GM23338 (cell line): ENCODE results near the gene FGF8. TPM values are rescaled to one million over a fixed set of nuclear protein-coding genes. Genes with fewer than 3 reads are reported as not detected.

ENCODE experiments used
- ATAC-seq: fragments of 200-7000 bp; cut with Tn5 transposase; 3 replicates; pipeline ENCODE4 v1.9.1; 2020
- DNase-seq: peaks from one replicate; pipeline ENCODE4 v3.0.0-alpha.2; 2015; ENCODE audit warnings: low spot score
- H2AFZ ChIP-seq: fragments of 200-600 bp; sonication (generic); 2 replicates; pipeline ENCODE4 v1.8.0; 2016; ENCODE audit warnings: antibody characterized with exemption, mild to moderate bottlenecking, moderate library complexity
- H3F3A ChIP-seq: fragments of 200-600 bp; sonication (generic); replicated peaks from 2 replicates; pipeline ENCODE4 v1.8.0; 2017; ENCODE audit warnings: antibody characterized with exemption, mixed run types, low read depth
- H3K27ac ChIP-seq: fragments of 200-600 bp; sonication (generic); 2 replicates; pipeline ENCODE4 v1.6.1; 2016; ENCODE audit warnings: low read depth
- H3K27me3 ChIP-seq: fragments of 200-600 bp; sonication (generic); 2 replicates; pipeline ENCODE4 v1.8.0; 2016; ENCODE audit warnings: mild to moderate bottlenecking, mixed run types, moderate library complexity; ENCODE audit not compliant: insufficient read depth
- H3K36me3 ChIP-seq: fragments of 200-600 bp; sonication (generic); 2 replicates; pipeline ENCODE4 v1.8.0; 2016; ENCODE audit warnings: mild to moderate bottlenecking; ENCODE audit not compliant: insufficient read depth
- H3K4me1 ChIP-seq: fragments of 200-600 bp; sonication (generic); 2 replicates; pipeline ENCODE4 v1.8.0; 2016; ENCODE audit warnings: mild to moderate bottlenecking, moderate library complexity; ENCODE audit not compliant: insufficient read depth
- H3K4me2 ChIP-seq: fragments of 200-600 bp; sonication (generic); 2 replicates; pipeline ENCODE4 v1.7.1; 2017; ENCODE audit warnings: mixed run types
- H3K4me3 ChIP-seq: fragments of 200-600 bp; sonication (generic); 2 replicates; pipeline ENCODE4 v1.6.1; 2016; ENCODE audit warnings: mixed run types
- H3K79me2 ChIP-seq: fragments of 200-600 bp; sonication (generic); replicated peaks from 2 replicates; pipeline ENCODE4 v1.8.0; 2017; ENCODE audit warnings: mild to moderate bottlenecking; ENCODE audit not compliant: insufficient read depth
- H3K9me2 ChIP-seq: fragments of 200-600 bp; sonication (generic); 2 replicates; pipeline ENCODE4 v1.8.0; 2017; ENCODE audit not compliant: insufficient read depth
- H4K20me1 ChIP-seq: fragments of 200-600 bp; sonication (generic); replicated peaks from 2 replicates; pipeline ENCODE4 v1.8.0; 2017; ENCODE audit warnings: mild to moderate bottlenecking; ENCODE audit not compliant: insufficient read depth
- H3K27ac Mint-ChIP-seq: 2 replicates; pipeline ENCODE4 v1.8.0; 2020; ENCODE audit warnings: inconsistent platforms, mild to moderate bottlenecking, moderate library complexity, mixed read lengths
- H3K27me3 Mint-ChIP-seq: 3 replicates; pipeline ENCODE4 v1.8.0; 2022; ENCODE audit warnings: low read depth, mild to moderate bottlenecking, moderate library complexity, mixed read lengths, inconsistent platforms; ENCODE audit not compliant: insufficient read depth, poor library complexity
- H3K36me3 Mint-ChIP-seq: 3 replicates; pipeline ENCODE4 v1.8.0; 2021; ENCODE audit warnings: low read depth, mild to moderate bottlenecking, inconsistent platforms, moderate library complexity, mixed read lengths
- H3K4me1 Mint-ChIP-seq: 3 replicates; pipeline ENCODE4 v1.8.0; 2020; ENCODE audit warnings: mild to moderate bottlenecking, inconsistent platforms, mixed read lengths
- H3K4me3 Mint-ChIP-seq: 3 replicates; pipeline ENCODE4 v1.8.0; 2021; ENCODE audit warnings: moderate library complexity, mild to moderate bottlenecking, inconsistent platforms, mixed read lengths
- H3K9me3 Mint-ChIP-seq: 3 replicates; pipeline ENCODE4 v1.8.0; 2020; ENCODE audit warnings: moderate library complexity, mild to moderate bottlenecking, inconsistent platforms, mixed read lengths
- CREB1 ChIP-seq: fragments of 250-450 bp; sonication (Bioruptor Pico); IDR thresholded peaks from 2 replicates; pipeline ENCODE4 v1.5.0; 2020; ENCODE audit warnings: low read depth, mild to moderate bottlenecking, moderate library complexity
- EZH2 ChIP-seq: fragments of 200-600 bp; sonication (generic); IDR thresholded peaks from one replicate; pipeline ENCODE4 v1.8.0; 2017; ENCODE audit warnings: antibody characterized with exemption, mild to moderate bottlenecking, low read depth; ENCODE audit not compliant: unreplicated experiment
- EZH2phosphoT487 ChIP-seq: fragments of 200-600 bp; sonication (generic); IDR thresholded peaks from one replicate; pipeline ENCODE4 v1.8.1; 2018; ENCODE audit warnings: antibody characterized with exemption; ENCODE audit not compliant: unreplicated experiment
- JUNB ChIP-seq: IDR thresholded peaks from one replicate; pipeline ENCODE4 v1.6.1; 2016; ENCODE audit warnings: antibody characterized with exemption; ENCODE audit not compliant: unreplicated experiment
- NANOG ChIP-seq: IDR thresholded peaks from 2 replicates; pipeline ENCODE4 v1.6.1; 2016; ENCODE audit warnings: antibody characterized with exemption, borderline replicate concordance
- POLR2AphosphoS5 ChIP-seq: IDR thresholded peaks from 2 replicates; pipeline ENCODE4 v1.6.1; 2016; ENCODE audit warnings: antibody characterized with exemption, low read depth
- STAT1 ChIP-seq: IDR thresholded peaks from one replicate; pipeline ENCODE4 v1.6.1; 2016; ENCODE audit warnings: antibody characterized with exemption; ENCODE audit not compliant: unreplicated experiment
- ZNF114 ChIP-seq: fragments of 250-450 bp; sonication (Bioruptor Pico); IDR thresholded peaks from 2 replicates; pipeline ENCODE4 v1.5.0; 2020; ENCODE audit warnings: mild to moderate bottlenecking, moderate library complexity
- ZNF331 ChIP-seq: fragments of 250-450 bp; sonication (Bioruptor Pico); IDR thresholded peaks from 2 replicates; pipeline ENCODE4 v1.5.0; 2020; ENCODE audit warnings: low read depth, mild to moderate bottlenecking, moderate library complexity
- polyA plus RNA-seq: library from polyadenylated mRNA; unstranded; fragments of >200 nt; fragmentation: Nextera tagmentation; extraction: Ambion mirVana; gene quantifications from 2 replicates; pipeline ENCODE4 v1.2.1, GENCODE V29; 2016
- total RNA-seq: library from RNA; depleted of rRNA; stranded (reverse); fragments of >200 nt; shearing (Covaris generic); gene quantifications from 2 replicates; pipeline ENCODE4 v1.2.3, GENCODE V29; 2014
- TF ChIP-seq, protein P1 (sequence below): fragments of 250-450 bp; sonication (Bioruptor Pico); IDR thresholded peaks from 2 replicates; pipeline ENCODE4 v1.5.0; 2020; ENCODE audit warnings: mild to moderate bottlenecking, moderate library complexity
- TF ChIP-seq, protein P2 (sequence below): IDR thresholded peaks from one replicate; pipeline ENCODE4 v1.6.1; 2018; ENCODE audit warnings: antibody characterized with exemption; ENCODE audit not compliant: unreplicated experiment
- TF ChIP-seq, protein P3 (sequence below), 2 experiments: fragments of 200-600 bp in 1 of 2; sonication (generic) in 1 of 2; conservative IDR thresholded peaks; 2 replicates each; pipeline versions ENCODE4 v1.5.1 to v1.6.1; 2016 to 2017; ENCODE audit warnings: antibody characterized with exemption in 2 of 2, low read depth in 2 of 2, mild to moderate bottlenecking in 2 of 2, moderate library complexity in 1 of 2
- TF ChIP-seq, protein P4 (sequence below): IDR thresholded peaks from 2 replicates; pipeline ENCODE4 v1.6.1; 2016; ENCODE audit warnings: antibody characterized with exemption

The FGF8 gene
- total and polyA plus RNA-seq, 2 experiments from 2014 or later: 1.6 to 6.2 TPM

DNA sequence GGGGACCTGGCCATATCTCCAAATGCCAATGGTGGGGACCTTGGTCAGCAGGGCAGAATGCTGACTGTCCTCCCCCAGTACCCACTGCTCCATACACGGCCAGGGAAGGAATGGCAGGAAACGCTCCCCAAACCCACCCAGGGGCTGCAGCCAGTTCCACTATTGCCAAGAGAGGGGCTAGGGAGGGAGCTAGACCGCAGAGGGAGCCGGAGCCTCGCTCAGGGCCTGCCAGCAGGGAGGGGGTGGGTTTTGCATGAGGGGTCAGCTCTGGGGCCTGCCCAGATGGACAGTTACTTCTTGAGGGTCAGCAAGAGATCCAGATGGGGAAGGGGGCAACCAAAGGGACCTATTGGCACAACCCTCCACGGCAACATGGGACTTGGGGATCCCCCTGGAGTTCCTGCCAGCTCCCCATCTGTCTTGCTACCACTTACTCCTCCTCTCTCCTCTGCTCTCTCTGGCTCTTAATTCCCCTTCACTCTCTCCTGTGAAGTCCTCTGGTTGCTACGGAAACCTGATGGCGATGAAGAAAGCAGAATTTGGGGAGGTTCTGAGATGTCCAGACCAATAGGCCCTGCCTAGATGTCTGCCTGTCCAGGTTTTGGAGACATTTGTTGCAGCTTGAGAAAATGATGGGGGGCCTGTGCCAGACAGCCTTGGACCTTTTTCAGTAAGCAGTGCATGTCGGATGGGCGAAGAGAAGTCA is 12.6 kb downstream of the FGF8 start:
- no peak overlapping the region for H3K27ac Mint-ChIP-seq
- no peak overlapping the region for H3K4me2 ChIP-seq
- H4K20me1 ChIP-seq: no peaks in the 10 kb centered on the region
- no peak overlapping the region for H3K27ac ChIP-seq
- no peaks in the 10 kb centered on the region for H3K36me3 Mint-ChIP-seq
- no peak overlapping the region for H2AFZ ChIP-seq
- DNase-seq: no peak
- no peaks in the 10 kb centered on the region for H3K36me3 ChIP-seq
- H3K4me3 Mint-ChIP-seq: no peak overlapping the region
- no peak overlapping the region for H3K4me3 ChIP-seq
- TF ChIP-seq EZH2 (no peak), CREB1 (CRISPR knock-in tag) (no peak), ZNF114 (no peak), JUNB (no peak), STAT1 (no peak), NANOG (no peak), EZH2phosphoT487 (no peak), POLR2AphosphoS5 (no peak), ZNF331 (no peak)
- TF ChIP-seq, protein P1, sequence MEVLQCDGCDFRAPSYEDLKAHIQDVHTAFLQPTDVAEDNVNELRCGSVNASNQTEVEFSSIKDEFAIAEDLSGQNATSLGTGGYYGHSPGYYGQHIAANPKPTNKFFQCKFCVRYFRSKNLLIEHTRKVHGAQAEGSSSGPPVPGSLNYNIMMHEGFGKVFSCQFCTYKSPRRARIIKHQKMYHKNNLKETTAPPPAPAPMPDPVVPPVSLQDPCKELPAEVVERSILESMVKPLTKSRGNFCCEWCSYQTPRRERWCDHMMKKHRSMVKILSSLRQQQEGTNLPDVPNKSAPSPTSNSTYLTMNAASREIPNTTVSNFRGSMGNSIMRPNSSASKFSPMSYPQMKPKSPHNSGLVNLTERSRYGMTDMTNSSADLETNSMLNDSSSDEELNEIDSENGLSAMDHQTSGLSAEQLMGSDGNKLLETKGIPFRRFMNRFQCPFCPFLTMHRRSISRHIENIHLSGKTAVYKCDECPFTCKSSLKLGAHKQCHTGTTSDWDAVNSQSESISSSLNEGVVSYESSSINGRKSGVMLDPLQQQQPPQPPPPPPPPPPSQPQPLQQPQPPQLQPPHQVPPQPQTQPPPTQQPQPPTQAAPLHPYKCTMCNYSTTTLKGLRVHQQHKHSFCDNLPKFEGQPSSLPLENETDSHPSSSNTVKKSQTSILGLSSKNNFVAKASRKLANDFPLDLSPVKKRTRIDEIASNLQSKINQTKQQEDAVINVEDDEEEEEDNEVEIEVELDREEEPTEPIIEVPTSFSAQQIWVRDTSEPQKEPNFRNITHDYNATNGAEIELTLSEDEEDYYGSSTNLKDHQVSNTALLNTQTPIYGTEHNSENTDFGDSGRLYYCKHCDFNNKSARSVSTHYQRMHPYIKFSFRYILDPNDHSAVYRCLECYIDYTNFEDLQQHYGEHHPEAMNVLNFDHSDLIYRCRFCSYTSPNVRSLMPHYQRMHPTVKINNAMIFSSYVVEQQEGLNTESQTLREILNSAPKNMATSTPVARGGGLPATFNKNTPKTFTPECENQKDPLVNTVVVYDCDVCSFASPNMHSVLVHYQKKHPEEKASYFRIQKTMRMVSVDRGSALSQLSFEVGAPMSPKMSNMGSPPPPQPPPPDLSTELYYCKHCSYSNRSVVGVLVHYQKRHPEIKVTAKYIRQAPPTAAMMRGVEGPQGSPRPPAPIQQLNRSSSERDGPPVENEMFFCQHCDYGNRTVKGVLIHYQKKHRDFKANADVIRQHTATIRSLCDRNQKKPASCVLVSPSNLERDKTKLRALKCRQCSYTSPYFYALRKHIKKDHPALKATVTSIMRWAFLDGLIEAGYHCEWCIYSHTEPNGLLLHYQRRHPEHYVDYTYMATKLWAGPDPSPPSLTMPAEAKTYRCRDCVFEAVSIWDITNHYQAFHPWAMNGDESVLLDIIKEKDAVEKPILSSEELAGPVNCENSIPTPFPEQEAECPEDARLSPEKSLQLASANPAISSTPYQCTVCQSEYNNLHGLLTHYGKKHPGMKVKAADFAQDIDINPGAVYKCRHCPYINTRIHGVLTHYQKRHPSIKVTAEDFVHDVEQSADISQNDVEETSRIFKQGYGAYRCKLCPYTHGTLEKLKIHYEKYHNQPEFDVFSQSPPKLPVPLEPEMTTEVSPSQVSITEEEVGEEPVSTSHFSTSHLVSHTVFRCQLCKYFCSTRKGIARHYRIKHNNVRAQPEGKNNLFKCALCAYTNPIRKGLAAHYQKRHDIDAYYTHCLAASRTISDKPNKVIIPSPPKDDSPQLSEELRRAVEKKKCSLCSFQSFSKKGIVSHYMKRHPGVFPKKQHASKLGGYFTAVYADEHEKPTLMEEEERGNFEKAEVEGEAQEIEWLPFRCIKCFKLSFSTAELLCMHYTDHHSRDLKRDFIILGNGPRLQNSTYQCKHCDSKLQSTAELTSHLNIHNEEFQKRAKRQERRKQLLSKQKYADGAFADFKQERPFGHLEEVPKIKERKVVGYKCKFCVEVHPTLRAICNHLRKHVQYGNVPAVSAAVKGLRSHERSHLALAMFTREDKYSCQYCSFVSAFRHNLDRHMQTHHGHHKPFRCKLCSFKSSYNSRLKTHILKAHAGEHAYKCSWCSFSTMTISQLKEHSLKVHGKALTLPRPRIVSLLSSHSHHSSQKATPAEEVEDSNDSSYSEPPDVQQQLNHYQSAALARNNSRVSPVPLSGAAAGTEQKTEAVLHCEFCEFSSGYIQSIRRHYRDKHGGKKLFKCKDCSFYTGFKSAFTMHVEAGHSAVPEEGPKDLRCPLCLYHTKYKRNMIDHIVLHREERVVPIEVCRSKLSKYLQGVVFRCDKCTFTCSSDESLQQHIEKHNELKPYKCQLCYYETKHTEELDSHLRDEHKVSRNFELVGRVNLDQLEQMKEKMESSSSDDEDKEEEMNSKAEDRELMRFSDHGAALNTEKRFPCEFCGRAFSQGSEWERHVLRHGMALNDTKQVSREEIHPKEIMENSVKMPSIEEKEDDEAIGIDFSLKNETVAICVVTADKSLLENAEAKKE (CRISPR knock-in tag): no peak
- TF ChIP-seq, protein P2, sequence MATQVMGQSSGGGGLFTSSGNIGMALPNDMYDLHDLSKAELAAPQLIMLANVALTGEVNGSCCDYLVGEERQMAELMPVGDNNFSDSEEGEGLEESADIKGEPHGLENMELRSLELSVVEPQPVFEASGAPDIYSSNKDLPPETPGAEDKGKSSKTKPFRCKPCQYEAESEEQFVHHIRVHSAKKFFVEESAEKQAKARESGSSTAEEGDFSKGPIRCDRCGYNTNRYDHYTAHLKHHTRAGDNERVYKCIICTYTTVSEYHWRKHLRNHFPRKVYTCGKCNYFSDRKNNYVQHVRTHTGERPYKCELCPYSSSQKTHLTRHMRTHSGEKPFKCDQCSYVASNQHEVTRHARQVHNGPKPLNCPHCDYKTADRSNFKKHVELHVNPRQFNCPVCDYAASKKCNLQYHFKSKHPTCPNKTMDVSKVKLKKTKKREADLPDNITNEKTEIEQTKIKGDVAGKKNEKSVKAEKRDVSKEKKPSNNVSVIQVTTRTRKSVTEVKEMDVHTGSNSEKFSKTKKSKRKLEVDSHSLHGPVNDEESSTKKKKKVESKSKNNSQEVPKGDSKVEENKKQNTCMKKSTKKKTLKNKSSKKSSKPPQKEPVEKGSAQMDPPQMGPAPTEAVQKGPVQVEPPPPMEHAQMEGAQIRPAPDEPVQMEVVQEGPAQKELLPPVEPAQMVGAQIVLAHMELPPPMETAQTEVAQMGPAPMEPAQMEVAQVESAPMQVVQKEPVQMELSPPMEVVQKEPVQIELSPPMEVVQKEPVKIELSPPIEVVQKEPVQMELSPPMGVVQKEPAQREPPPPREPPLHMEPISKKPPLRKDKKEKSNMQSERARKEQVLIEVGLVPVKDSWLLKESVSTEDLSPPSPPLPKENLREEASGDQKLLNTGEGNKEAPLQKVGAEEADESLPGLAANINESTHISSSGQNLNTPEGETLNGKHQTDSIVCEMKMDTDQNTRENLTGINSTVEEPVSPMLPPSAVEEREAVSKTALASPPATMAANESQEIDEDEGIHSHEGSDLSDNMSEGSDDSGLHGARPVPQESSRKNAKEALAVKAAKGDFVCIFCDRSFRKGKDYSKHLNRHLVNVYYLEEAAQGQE: no peak
- TF ChIP-seq, protein P3, sequence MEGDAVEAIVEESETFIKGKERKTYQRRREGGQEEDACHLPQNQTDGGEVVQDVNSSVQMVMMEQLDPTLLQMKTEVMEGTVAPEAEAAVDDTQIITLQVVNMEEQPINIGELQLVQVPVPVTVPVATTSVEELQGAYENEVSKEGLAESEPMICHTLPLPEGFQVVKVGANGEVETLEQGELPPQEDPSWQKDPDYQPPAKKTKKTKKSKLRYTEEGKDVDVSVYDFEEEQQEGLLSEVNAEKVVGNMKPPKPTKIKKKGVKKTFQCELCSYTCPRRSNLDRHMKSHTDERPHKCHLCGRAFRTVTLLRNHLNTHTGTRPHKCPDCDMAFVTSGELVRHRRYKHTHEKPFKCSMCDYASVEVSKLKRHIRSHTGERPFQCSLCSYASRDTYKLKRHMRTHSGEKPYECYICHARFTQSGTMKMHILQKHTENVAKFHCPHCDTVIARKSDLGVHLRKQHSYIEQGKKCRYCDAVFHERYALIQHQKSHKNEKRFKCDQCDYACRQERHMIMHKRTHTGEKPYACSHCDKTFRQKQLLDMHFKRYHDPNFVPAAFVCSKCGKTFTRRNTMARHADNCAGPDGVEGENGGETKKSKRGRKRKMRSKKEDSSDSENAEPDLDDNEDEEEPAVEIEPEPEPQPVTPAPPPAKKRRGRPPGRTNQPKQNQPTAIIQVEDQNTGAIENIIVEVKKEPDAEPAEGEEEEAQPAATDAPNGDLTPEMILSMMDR (conservative IDR thresholded peaks at IDR 0.05; ENCODE audit: low read depth in 2 of 2): no peak
- TF ChIP-seq, protein P4, sequence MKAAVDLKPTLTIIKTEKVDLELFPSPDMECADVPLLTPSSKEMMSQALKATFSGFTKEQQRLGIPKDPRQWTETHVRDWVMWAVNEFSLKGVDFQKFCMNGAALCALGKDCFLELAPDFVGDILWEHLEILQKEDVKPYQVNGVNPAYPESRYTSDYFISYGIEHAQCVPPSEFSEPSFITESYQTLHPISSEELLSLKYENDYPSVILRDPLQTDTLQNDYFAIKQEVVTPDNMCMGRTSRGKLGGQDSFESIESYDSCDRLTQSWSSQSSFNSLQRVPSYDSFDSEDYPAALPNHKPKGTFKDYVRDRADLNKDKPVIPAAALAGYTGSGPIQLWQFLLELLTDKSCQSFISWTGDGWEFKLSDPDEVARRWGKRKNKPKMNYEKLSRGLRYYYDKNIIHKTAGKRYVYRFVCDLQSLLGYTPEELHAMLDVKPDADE: no peak
- no peaks in the 10 kb centered on the region for H3K9me2 ChIP-seq
- no peaks in the 10 kb centered on the region for H3F3A ChIP-seq
- peaks cover 19% of the 10 kb centered on the region; the same call in 2 of the 3 replicates for H3K4me1 Mint-ChIP-seq
- no peaks in the 10 kb centered on the region for H3K79me2 ChIP-seq
- peaks cover 9% of the 10 kb centered on the region for H3K4me1 ChIP-seq
- H3K27me3 ChIP-seq: 0 out of 2 replicates have a peak, but pooled peaks cover 5% of the 10 kb centered on the region
- ATAC-seq: no peak
- peaks cover 9% of the 10 kb centered on the region for H3K27me3 Mint-ChIP-seq
- H3K9me3 Mint-ChIP-seq: no peaks in the 10 kb centered on the region
